Omental fat pad (tissue), 4 donors: ENCODE measurements around the gene MAGI2. TPM values are rescaled to one million over a fixed set of nuclear protein-coding genes. Genes with fewer than 3 reads are reported as not detected.

Experiments used
- ATAC-seq: fragments of 150-250 bp; one replicate; pipeline ENCODE4 v1.9.1; 2016; ENCODE audit warnings: mild to moderate bottlenecking, moderate library complexity; ENCODE audit not compliant: low FRiP score
- DNase-seq: peaks from one replicate; pipeline ENCODE4 v3.0.0-alpha.2; 2019; ENCODE audit warnings: low spot score
- total RNA-seq, 4 donors: library from RNA; depleted of rRNA; stranded (reverse); fragments of >200 nt; gene quantifications; one replicate each; pipeline ENCODE4 v1.1.0, GENCODE V29; 2016
- TF ChIP-seq, protein P1 (sequence below), 3 donors: fragments of 450-650 bp; IDR thresholded peaks; one replicate each; pipeline ENCODE4 v1.5.1; 2016 to 2017; ENCODE audit warnings: antibody characterized with exemption in 3 of 3, mild to moderate bottlenecking in 3 of 3, moderate library complexity in 2 of 3

MAGI2 gene
- total RNA-seq, 4 donors from 2014 or later: 9.3 to 20.6 (median 13.2) TPM

DNA sequence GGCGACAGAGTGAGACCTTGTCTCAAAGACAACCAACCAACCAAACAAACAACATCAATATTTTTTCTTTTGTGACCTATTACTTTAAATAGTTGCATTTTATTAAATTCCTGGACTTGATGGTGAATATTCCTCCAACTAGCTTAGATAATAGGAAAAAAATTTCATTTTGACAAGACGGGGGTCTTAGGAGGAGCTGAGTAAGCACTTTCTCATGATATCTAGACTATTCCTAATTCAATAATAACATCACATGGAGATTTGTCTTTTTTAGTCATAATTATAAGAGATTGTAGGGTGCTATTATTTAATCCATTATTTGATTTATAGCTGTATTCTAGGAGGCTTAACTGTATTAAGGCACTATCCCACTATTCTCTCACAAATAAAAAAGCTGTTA lies 952.4 kb downstream of the MAGI2 start:
- ATAC-seq (no peak), DNase-seq (no peak)
- TF ChIP-seq, protein P1, sequence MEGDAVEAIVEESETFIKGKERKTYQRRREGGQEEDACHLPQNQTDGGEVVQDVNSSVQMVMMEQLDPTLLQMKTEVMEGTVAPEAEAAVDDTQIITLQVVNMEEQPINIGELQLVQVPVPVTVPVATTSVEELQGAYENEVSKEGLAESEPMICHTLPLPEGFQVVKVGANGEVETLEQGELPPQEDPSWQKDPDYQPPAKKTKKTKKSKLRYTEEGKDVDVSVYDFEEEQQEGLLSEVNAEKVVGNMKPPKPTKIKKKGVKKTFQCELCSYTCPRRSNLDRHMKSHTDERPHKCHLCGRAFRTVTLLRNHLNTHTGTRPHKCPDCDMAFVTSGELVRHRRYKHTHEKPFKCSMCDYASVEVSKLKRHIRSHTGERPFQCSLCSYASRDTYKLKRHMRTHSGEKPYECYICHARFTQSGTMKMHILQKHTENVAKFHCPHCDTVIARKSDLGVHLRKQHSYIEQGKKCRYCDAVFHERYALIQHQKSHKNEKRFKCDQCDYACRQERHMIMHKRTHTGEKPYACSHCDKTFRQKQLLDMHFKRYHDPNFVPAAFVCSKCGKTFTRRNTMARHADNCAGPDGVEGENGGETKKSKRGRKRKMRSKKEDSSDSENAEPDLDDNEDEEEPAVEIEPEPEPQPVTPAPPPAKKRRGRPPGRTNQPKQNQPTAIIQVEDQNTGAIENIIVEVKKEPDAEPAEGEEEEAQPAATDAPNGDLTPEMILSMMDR (IDR thresholded peaks at IDR 0.05): no peak

DNA sequence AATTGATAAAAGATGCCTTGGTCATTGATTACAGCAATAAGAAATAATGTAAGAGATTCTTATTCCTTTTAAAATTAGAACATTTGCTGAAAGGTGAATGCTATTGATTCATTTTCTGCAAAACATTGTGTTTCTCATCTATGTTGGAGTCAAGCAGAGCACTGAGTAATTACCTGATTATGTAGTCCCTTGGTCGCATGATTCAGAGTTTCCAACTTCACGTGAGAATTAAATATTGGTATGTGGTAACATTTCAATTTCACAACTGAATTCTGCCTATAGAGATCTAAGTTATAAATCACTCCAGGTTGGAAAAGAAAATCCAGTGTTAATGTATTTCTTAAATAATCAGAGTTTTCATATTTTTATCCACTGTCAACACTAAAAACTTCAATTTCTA lies 953.5 kb downstream of the MAGI2 start:
- TF ChIP-seq, protein P1 (IDR thresholded peaks at IDR 0.05): no peak
- DNase-seq (no peak), ATAC-seq (no peak)

DNA sequence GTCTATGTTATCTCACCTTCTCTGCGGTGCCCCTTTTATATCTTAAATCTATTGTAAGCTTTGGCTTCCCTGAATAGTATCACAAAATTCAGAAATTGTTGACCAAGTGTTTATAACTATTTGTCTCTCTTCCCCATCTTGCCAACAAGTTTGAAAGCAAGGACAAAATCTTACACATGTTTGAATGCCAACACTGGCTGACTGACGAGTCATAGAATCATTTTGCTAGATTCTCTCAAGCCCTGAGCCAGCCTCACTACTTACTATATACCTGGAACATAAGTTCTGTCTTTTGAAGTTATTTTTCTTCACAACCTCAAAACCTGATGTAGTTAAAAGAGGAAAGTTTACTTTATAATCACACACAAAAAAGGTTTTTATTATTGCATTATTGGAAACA lies 954.2 kb downstream of the MAGI2 start:
- DNase-seq (no peak), ATAC-seq (no peak)
- TF ChIP-seq, protein P1 (IDR thresholded peaks at IDR 0.05): no peak

DNA sequence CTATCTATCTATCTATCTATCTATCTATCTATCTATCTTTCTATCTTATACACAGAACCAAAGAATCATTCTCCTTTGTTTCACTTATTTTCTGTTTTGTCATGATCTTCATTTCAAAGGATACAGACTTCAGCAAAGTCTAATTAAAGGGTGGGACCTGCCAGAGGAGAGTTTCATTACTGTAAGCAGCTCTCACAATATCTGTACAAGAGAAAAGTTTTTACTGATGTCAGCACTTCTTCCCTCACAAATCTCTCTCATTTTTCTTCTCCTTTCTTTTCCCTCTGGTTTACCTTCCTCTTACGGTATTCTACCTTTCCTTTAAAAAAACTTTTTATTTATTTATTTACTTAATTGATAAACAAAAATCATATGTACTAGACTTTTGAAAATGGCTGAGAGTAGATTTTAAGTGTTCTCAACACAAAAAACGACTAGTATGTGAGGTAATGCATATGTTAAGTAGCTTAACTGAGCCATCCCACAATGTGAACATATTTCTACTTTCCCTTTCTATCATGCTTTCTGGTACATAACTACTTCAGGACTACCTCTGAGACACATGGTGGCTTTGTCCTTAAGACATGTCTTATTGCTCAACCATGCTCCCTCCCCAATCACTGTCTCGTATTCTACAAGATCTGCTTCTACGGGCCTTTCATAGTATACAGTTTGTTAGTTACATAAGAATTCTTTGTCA lies 955.6 kb downstream of the MAGI2 start:
- ATAC-seq: no peak

GRCh38 chr7:78496096-78496630 lies 957.3 kb downstream of the MAGI2 start:
- ATAC-seq: no peak
- TF ChIP-seq, protein P1 (IDR thresholded peaks at IDR 0.05): no peak
- no peak for DNase-seq

More for the DNA sequence above, 955.6 kb downstream of the MAGI2 start:
- no peak for DNase-seq
- TF ChIP-seq, protein P1 (IDR thresholded peaks at IDR 0.05): no peak

DNA sequence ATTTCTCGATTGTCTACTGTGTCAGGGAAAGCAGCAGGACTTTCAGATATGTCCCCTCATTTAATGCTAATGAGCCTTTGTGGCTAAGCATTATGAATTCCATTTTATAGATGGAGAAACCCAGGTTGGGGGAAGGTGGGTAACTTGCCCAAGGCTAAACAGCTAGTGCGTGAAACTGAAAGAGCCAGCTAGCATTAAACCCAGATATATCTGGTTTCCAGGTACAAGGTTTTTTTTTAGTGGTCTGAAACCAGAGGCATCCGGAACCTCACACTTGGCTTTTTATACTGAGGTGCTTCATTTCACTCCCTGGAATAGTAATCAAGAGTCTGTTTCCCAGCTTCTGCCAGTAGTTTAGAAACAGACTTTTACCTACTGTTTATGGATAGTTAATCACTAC lies 960.1 kb downstream of the MAGI2 start:
- DNase-seq (no peak), ATAC-seq (no peak)
- TF ChIP-seq, protein P1 (IDR thresholded peaks at IDR 0.05): no peak

DNA sequence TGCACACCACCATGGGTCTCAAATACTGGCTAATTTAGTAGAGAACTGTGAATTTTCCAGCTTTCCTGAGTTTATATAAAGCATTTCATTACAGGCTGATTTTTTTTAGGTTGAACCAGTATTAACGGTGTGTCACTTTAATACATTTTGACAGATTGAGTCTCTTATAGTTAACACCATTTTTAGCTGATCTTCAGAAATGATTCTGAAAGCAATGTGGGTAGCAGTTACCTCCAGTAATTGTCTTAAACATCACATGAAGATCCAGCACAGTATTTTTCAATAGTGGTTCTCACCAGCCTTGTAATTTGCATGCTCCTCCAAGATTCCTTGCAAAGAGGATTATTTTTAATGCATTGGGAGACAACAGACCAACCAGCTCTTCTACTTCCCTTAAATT lies 961.3 kb downstream of the MAGI2 start:
- ATAC-seq (no peak), DNase-seq (no peak)
- TF ChIP-seq, protein P1 (IDR thresholded peaks at IDR 0.05): no peak
